ENCODE measurements around the gene SPN. TPM values are rescaled to one million over a fixed set of nuclear protein-coding genes. Genes with fewer than 3 reads are reported as not detected.
"Not testable (repeated sequence)": the region's sequence is repeated elsewhere in the genome, so short reads cannot be mapped to it uniquely, and the experiment has no call there.

SPN gene
- total and polyA plus RNA-seq, 2 of the 4 experiments (the other 2 are of a cell fraction) = not detected

DNA sequence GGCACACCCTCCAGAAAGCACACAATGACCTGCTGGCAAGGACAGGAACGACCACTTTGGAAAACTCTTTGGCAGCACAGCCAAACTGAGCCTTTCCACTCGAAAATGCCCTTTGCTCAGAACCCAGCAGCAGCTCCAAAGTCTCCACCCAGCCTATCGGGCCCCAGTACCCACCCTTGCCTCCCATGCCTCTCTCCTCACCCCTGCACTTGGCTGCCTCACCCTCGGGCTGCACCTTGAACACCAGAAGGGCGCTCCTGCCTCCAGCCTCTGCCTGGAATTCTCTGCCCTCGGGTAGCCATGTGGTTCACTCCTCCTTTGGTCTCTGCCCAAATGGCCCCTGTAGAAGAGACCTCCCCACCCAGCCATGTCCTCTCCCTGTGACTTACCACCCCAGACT lies 46.9 kb upstream of the SPN start:
- no CpG with 5 or more reads among the region's 6 CpGs for WGBS, 2 experiments (ENCODE audit: extremely low coverage in 2 of 2, insufficient read length in 1 of 2)
- in situ Hi-C loops (cut with MboI; ENCODE audit: low sequenced_read_pairs); CTCF ChIA-PET; H3K27me3 ChIP-seq (ENCODE audit: control insufficient read depth, insufficient read depth, low read length); H3K4ac ChIP-seq (ENCODE audit: low read depth, low read length); H2BK15ac ChIP-seq (ENCODE audit: low read depth, low read length); H3K36me3 ChIP-seq (ENCODE audit: control insufficient read depth, insufficient read depth, low read length); H3K9ac ChIP-seq (ENCODE audit: low read depth, low read length); H3K23ac ChIP-seq (ENCODE audit: low read depth, low read length); H3K9me3 ChIP-seq (ENCODE audit: control insufficient read depth, insufficient read depth, low read length); H3K9me1 ChIP-seq (ENCODE audit: insufficient read depth, low read length); H2BK5ac ChIP-seq (ENCODE audit: low read depth, low read length, poor library complexity, severe bottlenecking); DNase-seq; H3K18ac ChIP-seq (ENCODE audit: low read depth, low read length); H3K56ac ChIP-seq (ENCODE audit: extremely low read depth, insufficient read depth, low read length); H2BK120ac ChIP-seq (ENCODE audit: low read depth, low read length); H3K4me2 ChIP-seq (ENCODE audit: low read depth, low read length); H2AK9ac ChIP-seq (replicated peaks; ENCODE audit: low read depth, low read length, poor library complexity); H3K4me1 ChIP-seq (ENCODE audit: control insufficient read depth, insufficient read depth, low read length); H2AFZ ChIP-seq (replicated peaks; ENCODE audit: low read length, poor library complexity); POLR2A ChIA-PET (ENCODE audit: unreplicated experiment); H4K5ac ChIP-seq (ENCODE audit: low read depth, low read length); H4K8ac ChIP-seq (ENCODE audit: low read depth in 2 of 2, low read length in 2 of 2); H2AK5ac ChIP-seq (ENCODE audit: low read depth, low read length); H3K14ac ChIP-seq (replicated peaks; ENCODE audit: low read depth, low read length); BruUV-seq (replicated peaks); intact Hi-C loops (cut with micrococcal nuclease); H3K27ac ChIP-seq (ENCODE audit: insufficient read depth, low read length); H4K91ac ChIP-seq (ENCODE audit: insufficient read depth, low read depth, low read length); dilution Hi-C loops (cut with HindIII; ENCODE audit: low sequenced_read_pairs, unreplicated experiment); H2BK20ac ChIP-seq (ENCODE audit: low read depth, low read length); ATAC-seq (ENCODE audit: low read depth); H3K4me3 ChIP-seq (ENCODE audit: insufficient read depth, low read depth, low read length): not testable (repeated sequence)
- peaks cover 0 to 14% of the 10 kb centered on the region in 2 experiments; a peak in 1 of 4 replicates for H3K79me1 ChIP-seq (ENCODE audit: low read depth in 1 of 2, low read length in 2 of 2)
- H4K20me1 ChIP-seq (ENCODE audit: insufficient read depth, low read length) = peaks cover 16% of the 10 kb centered on the region

Data from IMR-90 (cell line).